ENCODE results near the gene BCR.

Gene BCR

DNA sequence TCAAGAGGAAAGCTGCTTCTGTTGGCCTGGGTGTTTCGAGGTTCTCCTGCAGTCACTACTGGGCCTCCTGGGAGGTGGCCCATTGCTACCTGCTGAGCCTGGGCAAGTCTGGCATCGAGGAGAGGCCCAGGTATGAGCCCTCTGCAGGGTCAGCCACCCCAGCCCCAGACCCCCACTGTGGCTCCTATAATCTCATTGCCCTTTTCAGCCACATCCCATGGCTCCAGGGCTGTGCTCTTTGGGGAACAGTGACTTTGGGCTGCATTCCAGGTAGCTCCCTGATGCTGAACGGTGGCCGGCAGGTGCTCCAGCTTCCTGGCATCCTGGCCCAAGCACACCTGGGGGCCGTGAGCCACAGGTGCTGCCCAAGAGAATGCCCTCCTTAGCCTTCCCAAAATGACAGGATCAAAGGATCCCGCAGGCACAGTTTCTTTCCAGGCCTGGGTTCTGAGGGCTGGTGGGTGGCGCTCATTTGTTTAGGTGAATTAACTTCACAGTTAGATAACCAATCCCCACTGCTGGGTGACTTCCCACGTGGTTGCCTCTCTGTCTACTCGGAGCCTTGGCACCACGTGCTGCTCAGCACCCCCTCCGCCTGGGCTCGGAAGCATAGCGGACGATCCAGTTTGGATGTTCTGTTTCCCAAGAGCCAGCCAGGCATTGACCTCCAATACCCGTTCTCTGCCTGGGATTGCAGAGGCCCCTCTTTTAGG lies 97.4 kb downstream of the BCR start:
- no peaks in the 10 kb centered on the region for H3K9me3 Mint-ChIP-seq

DNA sequence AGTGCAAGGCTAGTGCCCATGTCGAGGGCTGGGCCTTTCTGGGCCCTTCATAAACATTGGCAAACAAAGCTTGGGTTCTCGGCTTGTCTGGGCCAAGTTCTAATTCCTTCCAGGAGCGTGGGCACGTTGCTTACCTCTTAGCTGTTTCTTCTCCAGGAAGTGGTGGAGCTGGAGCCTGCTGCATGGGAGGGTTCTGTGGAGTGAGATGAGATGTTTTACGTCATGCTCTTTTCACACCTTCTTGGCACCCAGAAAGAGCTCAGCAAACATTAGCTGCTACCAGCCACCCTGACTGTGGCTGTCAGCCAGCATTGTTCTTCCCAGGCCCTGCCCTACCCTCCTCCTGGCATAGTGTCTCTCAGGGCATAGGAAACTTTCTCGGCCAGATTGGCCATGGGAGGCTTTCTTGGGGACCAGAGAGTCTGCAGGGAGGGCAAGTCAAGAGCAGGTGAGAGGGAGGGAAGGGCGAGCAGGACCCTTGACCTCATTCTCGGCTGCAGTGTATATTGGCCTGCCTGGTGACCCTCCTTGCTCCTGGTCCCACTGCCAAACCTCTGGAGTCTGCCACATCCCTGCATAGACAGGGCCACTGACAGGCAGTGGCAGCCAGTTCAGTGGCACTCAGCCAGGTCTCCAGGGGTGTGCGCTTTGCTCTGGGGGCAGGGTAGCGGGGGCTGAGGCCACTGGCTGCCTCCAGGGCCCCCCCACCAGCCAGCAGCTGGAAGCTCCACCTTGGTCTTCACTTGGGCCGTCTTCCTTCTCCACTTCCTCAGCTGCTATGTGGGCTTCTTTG lies 98.8 kb downstream of the BCR start:
- Mint-ChIP-seq H3K27me3 (ENCODE audit: low read depth) (no peaks in the 10 kb centered on the region), H3K4me1 (no peaks in the 10 kb centered on the region), H3K36me3 (ENCODE audit: low read depth) (peaks cover 18% of the 10 kb centered on the region), H3K4me3 (no peak overlapping the region), H3K27ac (no peak overlapping the region), H3K9me3 (no peaks in the 10 kb centered on the region)
- TF ChIP-seq, protein P1, sequence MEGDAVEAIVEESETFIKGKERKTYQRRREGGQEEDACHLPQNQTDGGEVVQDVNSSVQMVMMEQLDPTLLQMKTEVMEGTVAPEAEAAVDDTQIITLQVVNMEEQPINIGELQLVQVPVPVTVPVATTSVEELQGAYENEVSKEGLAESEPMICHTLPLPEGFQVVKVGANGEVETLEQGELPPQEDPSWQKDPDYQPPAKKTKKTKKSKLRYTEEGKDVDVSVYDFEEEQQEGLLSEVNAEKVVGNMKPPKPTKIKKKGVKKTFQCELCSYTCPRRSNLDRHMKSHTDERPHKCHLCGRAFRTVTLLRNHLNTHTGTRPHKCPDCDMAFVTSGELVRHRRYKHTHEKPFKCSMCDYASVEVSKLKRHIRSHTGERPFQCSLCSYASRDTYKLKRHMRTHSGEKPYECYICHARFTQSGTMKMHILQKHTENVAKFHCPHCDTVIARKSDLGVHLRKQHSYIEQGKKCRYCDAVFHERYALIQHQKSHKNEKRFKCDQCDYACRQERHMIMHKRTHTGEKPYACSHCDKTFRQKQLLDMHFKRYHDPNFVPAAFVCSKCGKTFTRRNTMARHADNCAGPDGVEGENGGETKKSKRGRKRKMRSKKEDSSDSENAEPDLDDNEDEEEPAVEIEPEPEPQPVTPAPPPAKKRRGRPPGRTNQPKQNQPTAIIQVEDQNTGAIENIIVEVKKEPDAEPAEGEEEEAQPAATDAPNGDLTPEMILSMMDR (IDR thresholded peaks at IDR 0.05; ENCODE audit: unreplicated experiment in 3 of 3): no peak

More for the DNA sequence above, 97.4 kb downstream of the BCR start:
- Mint-ChIP-seq H3K27me3 (ENCODE audit: low read depth) (no peaks in the 10 kb centered on the region), H3K4me3 (no peak overlapping the region), H3K4me1 (no peaks in the 10 kb centered on the region), H3K36me3 (ENCODE audit: low read depth) (peaks cover 31% of the 10 kb centered on the region), H3K27ac (no peak overlapping the region)
- TF ChIP-seq, protein P1 (IDR thresholded peaks at IDR 0.05; ENCODE audit: unreplicated experiment in 3 of 3): no peak

DNA sequence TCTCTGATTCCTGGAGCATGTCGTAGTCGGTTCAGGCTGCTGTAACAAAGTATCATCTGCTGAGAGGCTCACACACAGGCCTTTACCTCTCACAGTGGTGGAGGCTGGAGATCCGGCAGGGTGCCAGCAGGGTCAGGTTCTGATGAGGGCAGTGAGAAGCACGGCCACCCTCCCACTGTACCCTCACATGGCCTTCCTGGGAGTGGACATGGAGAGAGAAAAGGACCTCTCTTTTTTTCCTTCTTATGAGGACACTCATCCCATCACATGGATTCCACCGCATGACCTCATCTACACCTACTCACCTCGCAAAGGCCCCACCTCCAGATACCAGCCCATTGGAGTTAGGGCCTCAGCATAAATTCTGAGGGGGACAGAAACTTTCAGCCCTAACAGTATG lies 99.5 kb downstream of the BCR start:
- H3K4me1 Mint-ChIP-seq: no peaks in the 10 kb centered on the region
- H3K27ac Mint-ChIP-seq: no peak overlapping the region
- no peaks in the 10 kb centered on the region for H3K9me3 Mint-ChIP-seq
- H3K27me3 Mint-ChIP-seq (ENCODE audit: low read depth): no peaks in the 10 kb centered on the region
- H3K4me3 Mint-ChIP-seq: no peak overlapping the region
- H3K36me3 Mint-ChIP-seq (ENCODE audit: low read depth): peaks cover 15% of the 10 kb centered on the region
- TF ChIP-seq, protein P1 (IDR thresholded peaks at IDR 0.05; ENCODE audit: unreplicated experiment in 3 of 3): no peak

DNA sequence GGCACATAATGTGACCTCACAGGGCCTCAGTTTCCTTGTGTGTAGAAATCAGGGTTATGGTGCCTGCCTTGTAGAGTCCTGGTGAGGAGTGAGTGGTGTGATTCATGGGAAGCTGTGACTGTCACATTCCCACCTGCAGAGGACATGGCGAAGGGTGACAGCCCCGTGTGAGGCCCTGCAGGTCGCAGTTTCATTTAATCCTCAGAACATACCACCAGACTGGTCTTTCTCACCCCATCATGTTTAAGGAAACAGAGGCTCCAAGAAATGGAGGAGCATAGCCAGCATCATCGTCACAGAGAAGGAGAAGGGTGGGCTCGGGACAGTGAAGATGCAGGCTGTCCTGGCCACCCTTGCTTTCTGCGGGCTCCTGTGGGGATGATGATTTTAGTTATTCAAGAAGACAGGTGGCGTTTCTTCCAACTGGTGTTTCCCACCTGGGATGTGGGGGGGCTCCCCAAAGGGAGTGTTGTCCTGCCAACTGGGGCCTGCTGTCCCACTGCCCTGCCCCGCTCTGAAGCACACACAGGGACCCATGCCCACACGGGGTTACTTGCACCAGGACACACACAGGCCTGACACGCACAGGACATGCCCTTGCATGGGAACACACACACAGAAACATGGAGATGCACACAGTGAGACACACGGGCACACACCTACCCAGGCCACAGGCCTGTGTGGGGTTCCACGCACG lies 100.2 kb downstream of the BCR start:
- Mint-ChIP-seq H3K4me3 (no peak overlapping the region), H3K27me3 (ENCODE audit: low read depth) (no peaks in the 10 kb centered on the region), H3K9me3 (no peaks in the 10 kb centered on the region), H3K27ac (no peak overlapping the region), H3K4me1 (no peaks in the 10 kb centered on the region), H3K36me3 (ENCODE audit: low read depth) (peaks cover 13% of the 10 kb centered on the region)
- TF ChIP-seq, protein P1 (IDR thresholded peaks at IDR 0.05; ENCODE audit: unreplicated experiment in 3 of 3): no peak

DNA sequence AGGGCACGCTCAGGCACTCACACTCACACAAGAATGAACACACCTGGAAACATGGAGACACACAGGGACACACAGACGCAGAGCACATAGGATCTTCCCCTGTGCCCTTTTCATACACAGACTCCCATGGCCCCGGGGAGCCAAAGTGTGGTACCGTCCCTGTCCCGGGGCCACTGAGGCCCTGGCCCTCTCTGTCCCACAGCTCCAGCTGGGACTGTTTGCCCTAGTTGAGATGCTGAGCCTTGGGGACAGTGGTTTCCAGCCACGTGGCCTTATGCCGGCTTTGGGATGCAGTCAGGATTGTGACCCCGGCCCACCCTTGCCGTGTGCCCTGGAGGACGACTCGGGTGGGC lies 100.7 kb downstream of the BCR start:
- Mint-ChIP-seq H3K36me3 (ENCODE audit: low read depth) (peaks cover 11% of the 10 kb centered on the region), H3K9me3 (no peaks in the 10 kb centered on the region), H3K27me3 (ENCODE audit: low read depth) (no peaks in the 10 kb centered on the region)

More for the DNA sequence above, 100.7 kb downstream of the BCR start:
- no peaks in the 10 kb centered on the region for H3K4me1 Mint-ChIP-seq
- no peak overlapping the region for H3K4me3 Mint-ChIP-seq
- H3K27ac Mint-ChIP-seq: no peak overlapping the region
- TF ChIP-seq, protein P1 (IDR thresholded peaks at IDR 0.05; ENCODE audit: unreplicated experiment in 3 of 3): no peak
